Esophagus (tissue), 2 donors: ENCODE data around the gene C1orf87. TPM values are rescaled to one million over a fixed set of nuclear protein-coding genes. Genes with fewer than 3 reads are reported as not detected.

Experiments
- H3K27ac ChIP-seq, 2 donors: one replicate each; pipeline ENCODE4 v1.5.1; 2013; ENCODE audit warnings: low read depth in 2 of 2, mild to moderate bottlenecking in 2 of 2, inconsistent platforms in 1 of 2, low read length in 1 of 2, moderate library complexity in 1 of 2
- H3K27me3 ChIP-seq, 2 donors: one replicate each; pipeline ENCODE4 v1.6.1; 2013; ENCODE audit warnings: low read length in 2 of 2, control low read depth in 1 of 2, mild to moderate bottlenecking in 1 of 2; ENCODE audit not compliant: insufficient read depth in 2 of 2, control insufficient read depth in 1 of 2
- H3K36me3 ChIP-seq, 2 donors: one replicate each; pipeline ENCODE4 v1.6.1; 2013; ENCODE audit warnings: low read length in 1 of 2; ENCODE audit not compliant: control insufficient read depth in 2 of 2, insufficient read depth in 2 of 2
- H3K4me1 ChIP-seq, 2 donors: one replicate each; pipeline ENCODE4 v1.6.1; 2013; ENCODE audit warnings: low read length in 1 of 2; ENCODE audit not compliant: control insufficient read depth in 2 of 2, insufficient read depth in 2 of 2
- H3K4me3 ChIP-seq, 2 donors: one replicate each; pipeline ENCODE4 v1.5.1; 2013; ENCODE audit warnings: low read length in 2 of 2, mild to moderate bottlenecking in 2 of 2, low read depth in 1 of 2, moderate library complexity in 1 of 2
- H3K9me3 ChIP-seq, 2 donors: one replicate each; pipeline ENCODE4 v1.6.1; 2013; ENCODE audit warnings: mild to moderate bottlenecking in 2 of 2, low read depth in 1 of 2, low read length in 1 of 2, moderate library complexity in 1 of 2; ENCODE audit not compliant: control insufficient read depth in 2 of 2, insufficient read depth in 1 of 2
- WGBS, 2 donors: extraction: QIAGEN DNeasy Blood & Tissue Kit; methylation state at CpG; one replicate each; pipeline ENCODE4 v1.1.7; 2013; 5-methylcytosine and 5-hydroxymethylcytosine counted together
- polyA plus RNA-seq, 2 donors: library from polyadenylated mRNA; stranded (reverse); fragments of 200-250 nt; gene quantifications; one replicate each; pipeline ENCODE4 v1.2.3, GENCODE V29; 2013
- donor health status: healthy with polysubstance abuse.
- donor health status: Bipolar disorder and iron deficiency.

C1orf87 gene
- polyA plus RNA-seq = not detected

- Histone ChIP-seq H3K36me3 (no peaks in the 10 kb centered on the region), H3K4me1 (no peaks in the 10 kb centered on the region), H3K9me3 (no peaks in the 10 kb centered on the region), H3K4me3 (no peak within 1 kb of the TSS), H3K27me3 (peaks cover 0 to 2% of the 10 kb centered on the region in 2 donors), H3K27ac (no peak within 1 kb of the TSS)
- 25 to 27% methylated on average over 36 of the region's 36 CpGs for WGBS, 2 donors
Measured at GRCh38 chr1:60073605-60074278, at the start of gene C1orf87. C1orf87 (minus strand) TSS chr1:60073770; CDS start chr1:60072643, 1,127 bp downstream.

GRCh38 chr1:60118085-60118484, 44.5 kb upstream of the C1orf87 start:
- H3K27me3 ChIP-seq = no peaks in the 10 kb centered on the region
- no peaks in the 10 kb centered on the region for H3K9me3 ChIP-seq
- H3K27ac ChIP-seq = no peak overlapping the region
- WGBS, 2 donors = 54 to 67% methylated on average over 4 of the region's 4 CpGs
- H3K36me3 ChIP-seq = no peaks in the 10 kb centered on the region
- no peak overlapping the region for H3K4me3 ChIP-seq
- H3K4me1 ChIP-seq = no peaks in the 10 kb centered on the region

GRCh38 chr1:60114745-60115318, 41.3 kb upstream of the C1orf87 start:
- no peaks in the 10 kb centered on the region for H3K9me3 ChIP-seq
- 66 to 67% methylated on average over 7 of the region's 7 CpGs for WGBS, 2 donors
- no peaks in the 10 kb centered on the region for H3K4me1 ChIP-seq
- no peak overlapping the region for H3K27ac ChIP-seq
- H3K4me3 ChIP-seq = no peak overlapping the region
- no peaks in the 10 kb centered on the region for H3K36me3 ChIP-seq
- no peaks in the 10 kb centered on the region for H3K27me3 ChIP-seq

GRCh38 chr1:60113596-60113995, 40.0 kb upstream of the C1orf87 start:
- no peaks in the 10 kb centered on the region for H3K9me3 ChIP-seq
- no peaks in the 10 kb centered on the region for H3K36me3 ChIP-seq
- no peaks in the 10 kb centered on the region for H3K27me3 ChIP-seq
- no peaks in the 10 kb centered on the region for H3K4me1 ChIP-seq
- H3K27ac ChIP-seq = no peak overlapping the region
- whole genome bisulfite sequencing, 2 donors = 83 to 91% methylated on average over 1 of the region's 1 CpG
- no peak overlapping the region for H3K4me3 ChIP-seq

- H3K4me1 ChIP-seq = no peaks in the 10 kb centered on the region
- no peaks in the 10 kb centered on the region for H3K27me3 ChIP-seq
- H3K4me3 ChIP-seq = no peak overlapping the region
- WGBS, 2 donors = 97 to 98% methylated on average over 2 of the region's 2 CpGs
- H3K36me3 ChIP-seq = no peaks in the 10 kb centered on the region
- H3K27ac ChIP-seq = no peak overlapping the region
- no peaks in the 10 kb centered on the region for H3K9me3 ChIP-seq
Measured at GRCh38 chr1:60113028-60113427, 39.5 kb upstream of the C1orf87 start.

- Histone ChIP-seq H3K36me3 (no peaks in the 10 kb centered on the region), H3K4me1 (no peaks in the 10 kb centered on the region), H3K27ac (no peak overlapping the region), H3K4me3 (no peak overlapping the region), H3K27me3 (no peaks in the 10 kb centered on the region), H3K9me3 (no peaks in the 10 kb centered on the region)
- WGBS, 2 donors = 63 to 79% methylated on average over 1 of the region's 1 CpG
Measured at GRCh38 chr1:60111716-60112115, 38.1 kb upstream of the C1orf87 start.

GRCh38 chr1:60111118-60111517, 37.5 kb upstream of the C1orf87 start:
- Histone ChIP-seq H3K4me1 (no peaks in the 10 kb centered on the region), H3K4me3 (no peak overlapping the region), H3K27ac (no peak overlapping the region), H3K9me3 (no peaks in the 10 kb centered on the region), H3K36me3 (no peaks in the 10 kb centered on the region), H3K27me3 (no peaks in the 10 kb centered on the region)
- 96 to 97% methylated on average over 2 of the region's 2 CpGs for WGBS, 2 donors

- WGBS, 2 donors = 69 to 73% methylated on average over 3 of the region's 3 CpGs
- Histone ChIP-seq H3K36me3 (no peaks in the 10 kb centered on the region), H3K4me1 (no peaks in the 10 kb centered on the region), H3K27me3 (no peaks in the 10 kb centered on the region), H3K4me3 (no peak overlapping the region), H3K9me3 (no peaks in the 10 kb centered on the region), H3K27ac (no peak overlapping the region)
Measured at GRCh38 chr1:60108196-60108595, 34.6 kb upstream of the C1orf87 start.

- WGBS, 2 donors = 37 to 51% methylated on average over 2 of the region's 2 CpGs
- no peak overlapping the region for H3K4me3 ChIP-seq
- H3K4me1 ChIP-seq = no peaks in the 10 kb centered on the region
- no peak overlapping the region for H3K27ac ChIP-seq
- no peaks in the 10 kb centered on the region for H3K9me3 ChIP-seq
- no peaks in the 10 kb centered on the region for H3K36me3 ChIP-seq
- H3K27me3 ChIP-seq = no peaks in the 10 kb centered on the region
Measured at GRCh38 chr1:60103186-60103585, 29.6 kb upstream of the C1orf87 start.
